Endothelial cell of umbilical vein (primary cell): ENCODE data around the gene MACROD2. TPM values are rescaled to one million over a fixed set of nuclear protein-coding genes. Genes with fewer than 3 reads are reported as not detected.

ENCODE experiments used
- BruUV-seq: library from RNA; stranded (reverse); fragments of 400-500 nt; replicated peaks from 2 replicates; lab custom pipeline; 2021; lab: Mats Ljungman, UMichigan
- CTCF ChIA-PET: fragments of 300-600, 350-600 bp; sonication (Branson Sonifier 250); formaldehyde crosslinking; loops from one replicate; lab custom pipeline; 2021; ENCODE audit warnings: antibody characterized with exemption, inconsistent platforms; lab: Charles Lee
- POLR2A ChIA-PET: fragments of 300-600, 350-600 bp; sonication (Branson Sonifier 250); formaldehyde crosslinking; loops from one replicate; lab custom pipeline; 2021; ENCODE audit warnings: antibody characterized with exemption, inconsistent platforms; lab: Charles Lee
- DNase-seq: peaks from one replicate; pipeline ENCODE4 v3.0.0-alpha.2; 2011; ENCODE audit warnings: low read depth, low spot score
- FAIRE-seq: peaks from 2 replicates; lab custom pipeline; 2011; peaks lifted over from hg19 to GRCh38; lab: Jason Lieb, UNC
- H2AFZ ChIP-seq: 2 replicates; pipeline ENCODE4 v1.6.0; 2012; ENCODE audit warnings: low read depth, low read length, control low read depth, inconsistent platforms
- H3K27ac ChIP-seq: 2 replicates; pipeline ENCODE4 v1.5.1; 2011; ENCODE audit warnings: low read depth, mild to moderate bottlenecking, control low read depth, low read length, moderate library complexity; ENCODE audit not compliant: insufficient read depth
- H3K27me3 ChIP-seq, 2 experiments: 2 replicates each; pipeline versions ENCODE4 v1.6.0 to v1.6.1; 2011; ENCODE audit warnings: low read length in 2 of 2, mixed read lengths in 1 of 2; ENCODE audit not compliant: control insufficient read depth in 2 of 2, insufficient read depth in 2 of 2
- H3K36me3 ChIP-seq, 2 experiments: 2 replicates in 1 of 2; 3 replicates in 1 of 2; pipeline ENCODE4 v1.5.1; 2011; ENCODE audit warnings: low read length in 2 of 2, mild to moderate bottlenecking in 1 of 2, moderate library complexity in 1 of 2; ENCODE audit not compliant: control insufficient read depth in 2 of 2, insufficient read depth in 2 of 2; ENCODE audit errors: extremely low read depth in 1 of 2
- H3K4me1 ChIP-seq: 3 replicates; pipeline ENCODE4 v1.5.1; 2011; ENCODE audit warnings: mild to moderate bottlenecking, low read length; ENCODE audit not compliant: control insufficient read depth, insufficient read depth; ENCODE audit errors: extremely low read depth
- H3K4me2 ChIP-seq: 2 replicates; pipeline ENCODE4 v1.6.1; 2011; ENCODE audit warnings: low read length, control low read depth, mixed read lengths; ENCODE audit not compliant: insufficient read depth
- H3K4me3 ChIP-seq, 3 experiments: fragments of 200-600 bp in 1 of 3; sonication (generic), shearing (Covaris generic) in 1 of 3; replicated peaks in 1 of 3; 2 replicates each; pipeline ENCODE4 v1.5.1; 2011 to 2016; ENCODE audit warnings: control low read depth in 3 of 3, low read length in 3 of 3, mild to moderate bottlenecking in 2 of 3, inconsistent platforms in 1 of 3, low read depth in 1 of 3, moderate library complexity in 1 of 3; ENCODE audit not compliant: insufficient read depth in 1 of 3
- H3K79me2 ChIP-seq: 2 replicates; pipeline ENCODE4 v1.6.0; 2012; ENCODE audit warnings: low read length, inconsistent platforms; ENCODE audit not compliant: control insufficient read depth, insufficient read depth
- H3K9ac ChIP-seq: replicated peaks from 2 replicates; pipeline ENCODE3; 2011; ENCODE audit warnings: low read length, control low read depth; ENCODE audit not compliant: insufficient read depth; ENCODE audit errors: extremely low read depth
- H3K9me1 ChIP-seq: replicated peaks from 3 replicates; pipeline ENCODE4 v1.6.0; 2011; ENCODE audit warnings: mild to moderate bottlenecking, low read length; ENCODE audit not compliant: control insufficient read depth, insufficient read depth; ENCODE audit errors: extremely low read depth
- H3K9me3 ChIP-seq: replicated peaks from 2 replicates; pipeline ENCODE4 v1.5.1; 2012; ENCODE audit warnings: low read length, inconsistent platforms; ENCODE audit not compliant: control insufficient read depth, insufficient read depth
- H4K20me1 ChIP-seq: replicated peaks from 2 replicates; pipeline ENCODE3; 2011; ENCODE audit warnings: mild to moderate bottlenecking, low read length; ENCODE audit not compliant: control insufficient read depth, insufficient read depth; ENCODE audit errors: extremely low read depth
- EZH2 ChIP-seq: IDR thresholded peaks from 2 replicates; pipeline ENCODE4 v1.6.1; 2012; ENCODE audit warnings: borderline replicate concordance, low read depth, mild to moderate bottlenecking, moderate library complexity, low read length, inconsistent platforms; ENCODE audit not compliant: severe bottlenecking
- FOS ChIP-seq: IDR thresholded peaks from 2 replicates; pipeline ENCODE4 v1.6.1; 2011; ENCODE audit warnings: mild to moderate bottlenecking, low read length, moderate library complexity, borderline replicate concordance; ENCODE audit not compliant: insufficient read depth
- GATA2 ChIP-seq: IDR thresholded peaks from 2 replicates; pipeline ENCODE4 v1.7.0; 2011; ENCODE audit warnings: low read depth, mild to moderate bottlenecking, moderate library complexity, mixed read lengths, low read length; ENCODE audit not compliant: insufficient read length, insufficient read depth
- JUN ChIP-seq: IDR thresholded peaks from 2 replicates; pipeline ENCODE4 v1.6.1; 2011; ENCODE audit warnings: borderline replicate concordance, low read depth; ENCODE audit not compliant: insufficient read length, insufficient read depth
- MYC ChIP-seq: IDR thresholded peaks from one replicate; pipeline ENCODE4 v1.6.1; 2011; ENCODE audit warnings: mild to moderate bottlenecking, low read depth, low read length
- POLR2A ChIP-seq: IDR thresholded peaks from 2 replicates; pipeline ENCODE4 v1.6.1; 2012; ENCODE audit warnings: low read depth, mild to moderate bottlenecking, control low read depth, low read length
- POLR2AphosphoS5 ChIP-seq: IDR thresholded peaks from 2 replicates; pipeline ENCODE4 v1.6.1; 2012; ENCODE audit warnings: low read depth, mild to moderate bottlenecking, control low read depth, low read length, moderate library complexity; ENCODE audit not compliant: insufficient read depth
- dilution Hi-C: fragments of 300-500 bp; cut with MboI; formaldehyde crosslinking; loops from one replicate; pipeline ENCODE4 v1.15.0; 2019; ENCODE audit warnings: low sequenced_read_pairs; ENCODE audit not compliant: extremely low pct_ligation_motif_present
- intact Hi-C: fragments of 100-400 bp; cut with micrococcal nuclease; formaldehyde crosslinking; loops from one replicate; pipeline ENCODE4 v1.10.0; 2022
- polyA plus RNA-seq, 4 experiments: library from polyadenylated mRNA; depleted of rRNA in 3 of 4; stranded (reverse) in 3 of 4; unstranded in 1 of 4; fragments of >200 nt; gene quantifications; 2 replicates each; pipeline versions ENCODE4 v1.2.1 to v1.2.3, GENCODE V29; 2011 to 2012; ENCODE audit warnings: missing spikeins in 1 of 4
- total RNA-seq: library from RNA; stranded (reverse); gene quantifications from 2 replicates; pipeline ENCODE4 v1.2.3, GENCODE V29; 2021
- TF ChIP-seq, protein P1 (sequence below): IDR thresholded peaks from 2 replicates; pipeline ENCODE4 v1.6.1; 2011; ENCODE audit not compliant: insufficient read depth, insufficient read length
- TF ChIP-seq, protein P2 (sequence below), 2 donors: IDR thresholded peaks; 1 replicate in 1 of 2; 2 replicates in 1 of 2; pipeline ENCODE4 v1.5.1; 2011; ENCODE audit warnings: low read length in 2 of 2, mild to moderate bottlenecking in 2 of 2, moderate library complexity in 2 of 2, control low read depth in 1 of 2, inconsistent platforms in 1 of 2, low read depth in 1 of 2; ENCODE audit not compliant: insufficient read depth in 1 of 2; ENCODE audit errors: extremely low read depth in 1 of 2

The MACROD2 gene
- total and polyA plus RNA-seq, 2 donors (not counting 3 experiments of a cell fraction or from before 2014, with no cell fraction given) = 0.11 to 0.73 TPM

DNA sequence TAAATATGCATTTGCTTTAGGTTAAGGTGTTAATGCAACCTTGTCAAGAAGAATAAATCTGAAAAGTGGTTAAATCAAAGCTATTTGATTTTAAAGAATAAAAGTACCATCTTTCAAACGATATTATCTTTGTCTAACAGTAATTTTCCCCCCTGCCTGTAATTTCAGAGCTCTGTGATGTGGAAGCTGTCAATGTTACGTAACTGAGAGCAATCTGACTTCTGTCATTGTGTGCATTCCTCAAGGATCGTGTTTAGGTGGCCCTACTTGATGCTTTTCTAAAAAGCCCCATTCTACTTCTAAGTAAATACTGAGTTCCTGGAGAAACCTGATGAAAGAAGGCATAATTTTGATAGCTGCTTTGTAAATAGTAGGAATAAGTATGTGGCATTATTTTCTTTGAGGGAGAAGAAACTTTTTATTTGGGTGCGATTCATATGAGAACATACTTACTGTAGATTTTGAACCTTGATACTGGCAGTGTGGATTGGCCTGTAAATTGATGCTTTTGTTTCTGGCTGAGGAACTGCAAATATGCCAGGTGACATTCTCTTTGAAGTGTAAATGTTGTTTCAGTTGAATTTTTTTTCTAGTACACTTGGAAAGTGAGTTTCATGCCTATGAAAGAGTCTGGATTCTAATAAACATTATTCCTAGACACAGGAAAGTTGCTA lies 871.7 kb downstream of the MACROD2 start:
- Histone ChIP-seq H3K4me1 (no peaks in the 10 kb centered on the region), H3K36me3 (no peaks in the 10 kb centered on the region), H3K79me2 (no peaks in the 10 kb centered on the region), H2AFZ (no peak overlapping the region), H3K9me3 (no peaks in the 10 kb centered on the region), H3K4me2 (no peak overlapping the region), H3K9me1 (no peaks in the 10 kb centered on the region), H3K9ac (no peak overlapping the region), H3K27me3 (no peaks in the 10 kb centered on the region), H4K20me1 (no peaks in the 10 kb centered on the region), H3K27ac (no peak overlapping the region), H3K4me3 (no peak overlapping the region)
- dilution Hi-C loops = no loop called here
- intact Hi-C loops = no loop called here
- ChIA-PET CTCF (interaction anchor here (1.2 kb wide), 1 partner anchor 23 kb away, joined by 3 read pairs; no protein-coding TSS in a partner anchor), POLR2A (no interaction called here)
- TF ChIP-seq JUN (no peak), MYC (no peak), GATA2 (no peak), FOS (no peak), POLR2A (no peak), EZH2 (no peak), POLR2AphosphoS5 (no peak)
- TF ChIP-seq, protein P1, sequence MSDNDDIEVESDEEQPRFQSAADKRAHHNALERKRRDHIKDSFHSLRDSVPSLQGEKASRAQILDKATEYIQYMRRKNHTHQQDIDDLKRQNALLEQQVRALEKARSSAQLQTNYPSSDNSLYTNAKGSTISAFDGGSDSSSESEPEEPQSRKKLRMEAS = no peak
- TF ChIP-seq, protein P2, sequence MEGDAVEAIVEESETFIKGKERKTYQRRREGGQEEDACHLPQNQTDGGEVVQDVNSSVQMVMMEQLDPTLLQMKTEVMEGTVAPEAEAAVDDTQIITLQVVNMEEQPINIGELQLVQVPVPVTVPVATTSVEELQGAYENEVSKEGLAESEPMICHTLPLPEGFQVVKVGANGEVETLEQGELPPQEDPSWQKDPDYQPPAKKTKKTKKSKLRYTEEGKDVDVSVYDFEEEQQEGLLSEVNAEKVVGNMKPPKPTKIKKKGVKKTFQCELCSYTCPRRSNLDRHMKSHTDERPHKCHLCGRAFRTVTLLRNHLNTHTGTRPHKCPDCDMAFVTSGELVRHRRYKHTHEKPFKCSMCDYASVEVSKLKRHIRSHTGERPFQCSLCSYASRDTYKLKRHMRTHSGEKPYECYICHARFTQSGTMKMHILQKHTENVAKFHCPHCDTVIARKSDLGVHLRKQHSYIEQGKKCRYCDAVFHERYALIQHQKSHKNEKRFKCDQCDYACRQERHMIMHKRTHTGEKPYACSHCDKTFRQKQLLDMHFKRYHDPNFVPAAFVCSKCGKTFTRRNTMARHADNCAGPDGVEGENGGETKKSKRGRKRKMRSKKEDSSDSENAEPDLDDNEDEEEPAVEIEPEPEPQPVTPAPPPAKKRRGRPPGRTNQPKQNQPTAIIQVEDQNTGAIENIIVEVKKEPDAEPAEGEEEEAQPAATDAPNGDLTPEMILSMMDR (IDR thresholded peaks at IDR 0.05; ENCODE audit: extremely low read depth in 1 of 2, insufficient read depth in 1 of 2, low read depth in 1 of 2, low read length in 2 of 2) = no peak
- FAIRE-seq (no peak), DNase-seq (no peak)
- no TSS peak for BruUV-seq
